Subcutaneous abdominal adipose tissue (tissue), 5 donors: ENCODE results near the gene PLP1.
"Not testable (repeated sequence)": the region's sequence is repeated elsewhere in the genome, so short reads cannot be mapped to it uniquely, and the experiment has no call there.

Experiments used
- H3K27ac ChIP-seq: one replicate; pipeline ENCODE4 v1.7.0; 2013; ENCODE audit warnings: low read depth, mild to moderate bottlenecking, inconsistent platforms, low read length, moderate library complexity
- H3K27me3 ChIP-seq, 5 donors: one replicate each; pipeline ENCODE4 v1.7.0; 2013; ENCODE audit warnings: low read length in 5 of 5, inconsistent platforms in 1 of 5; ENCODE audit not compliant: control insufficient read depth in 5 of 5, insufficient read depth in 4 of 5
- H3K36me3 ChIP-seq, 5 donors: one replicate each; pipeline ENCODE4 v1.7.0; 2013; ENCODE audit warnings: low read length in 5 of 5; ENCODE audit not compliant: control insufficient read depth in 5 of 5, insufficient read depth in 5 of 5
- H3K4me1 ChIP-seq, 5 donors: one replicate each; pipeline ENCODE4 v1.7.0; 2013; ENCODE audit warnings: low read length in 5 of 5, mild to moderate bottlenecking in 3 of 5, moderate library complexity in 1 of 5; ENCODE audit not compliant: control insufficient read depth in 5 of 5, insufficient read depth in 5 of 5
- H3K4me3 ChIP-seq, 5 donors: one replicate each; pipeline ENCODE4 v1.7.0; 2013; ENCODE audit warnings: low read length in 5 of 5, low read depth in 1 of 5
- H3K9ac ChIP-seq, 5 donors: one replicate each; pipeline ENCODE4 v1.7.0; 2013; ENCODE audit warnings: low read length in 5 of 5, mild to moderate bottlenecking in 4 of 5, moderate library complexity in 3 of 5
- H3K9me3 ChIP-seq, 5 donors: one replicate each; pipeline ENCODE4 v1.7.0; 2013; ENCODE audit warnings: low read length in 5 of 5; ENCODE audit not compliant: control insufficient read depth in 5 of 5
- donor health status: healthy.
- donor health status: healthy.
- donor health status: healthy.
- donor health status: healthy.
- donor health status: healthy.

The PLP1 gene

DNA sequence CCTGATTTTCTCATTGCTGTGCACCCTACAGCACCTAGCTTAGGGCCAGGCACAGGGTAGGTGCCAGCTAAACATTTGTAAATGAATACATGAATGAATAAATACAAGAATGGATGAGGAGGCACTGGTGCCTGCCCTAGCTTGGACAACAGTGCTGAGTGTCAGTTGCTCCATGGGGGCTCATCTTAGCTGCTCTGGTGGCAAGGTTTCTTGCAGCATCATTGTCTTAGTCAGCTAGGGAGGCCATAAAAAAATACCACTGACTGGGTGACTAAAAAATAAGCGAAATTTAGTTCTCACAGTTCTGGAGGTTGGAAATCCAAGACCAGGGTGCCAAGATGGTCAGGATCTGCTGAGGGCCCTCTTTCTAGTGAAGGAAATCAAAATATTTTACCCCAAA is 34.8 kb upstream of the PLP1 start:
- H3K27ac ChIP-seq: no peak overlapping the region
- no peak overlapping the region for H3K4me3 ChIP-seq
- H3K4me1 ChIP-seq: no peaks in the 10 kb centered on the region
- peaks cover 0 to 6% (median 4%) of the 10 kb centered on the region in 5 donors for H3K27me3 ChIP-seq
- H3K9me3 ChIP-seq: no peaks in the 10 kb centered on the region
- no peak overlapping the region for H3K9ac ChIP-seq
- no peaks in the 10 kb centered on the region for H3K36me3 ChIP-seq

DNA sequence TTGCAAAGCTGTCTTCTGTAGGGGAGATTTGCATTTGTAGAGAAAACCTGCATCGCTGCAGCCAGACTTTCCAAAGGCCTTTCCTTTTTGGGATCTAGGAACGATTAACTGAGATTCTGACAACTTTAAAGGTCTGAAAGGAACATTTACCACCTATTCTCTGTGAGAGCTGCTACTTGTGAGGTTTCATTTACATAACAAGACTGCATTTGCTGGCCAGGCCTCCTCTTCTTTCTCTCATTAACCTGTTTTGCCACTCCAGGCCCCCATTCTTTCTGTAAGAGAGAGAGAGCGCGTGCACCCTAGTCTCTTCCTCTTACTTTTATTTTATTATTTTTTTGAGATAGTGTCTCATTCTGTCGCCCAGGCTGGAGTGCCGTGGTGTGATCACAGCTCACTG is 34.3 kb upstream of the PLP1 start:
- Histone ChIP-seq H3K27me3 (peaks cover 0 to 6% (median 4%) of the 10 kb centered on the region in 5 donors), H3K4me3 (no peak overlapping the region), H3K9ac (no peak overlapping the region), H3K4me1 (no peaks in the 10 kb centered on the region), H3K9me3 (no peaks in the 10 kb centered on the region), H3K27ac (no peak overlapping the region), H3K36me3 (no peaks in the 10 kb centered on the region)

DNA sequence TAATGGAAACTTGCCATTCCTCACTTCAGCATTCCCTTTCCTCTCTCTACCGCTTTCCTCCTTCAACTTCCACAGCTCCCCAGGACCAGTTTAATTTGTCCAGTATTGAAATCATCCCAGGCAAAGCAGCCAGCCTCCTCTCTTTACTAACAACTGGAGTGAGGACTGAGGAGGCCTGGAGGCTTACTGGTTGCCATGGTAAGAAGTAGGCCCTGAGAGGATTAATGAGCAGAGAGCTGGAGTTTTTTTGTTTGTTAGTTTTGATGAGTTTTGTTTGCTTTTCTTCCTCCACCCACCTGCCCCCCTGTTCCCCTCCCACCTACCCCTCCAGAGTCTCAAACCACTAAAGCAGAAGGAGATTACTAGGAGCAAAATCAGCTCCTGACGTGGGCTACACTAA is 29.5 kb upstream of the PLP1 start:
- Histone ChIP-seq H3K27me3 (peaks cover 0 to 3% (median 0%) of the 10 kb centered on the region in 5 donors), H3K27ac (no peak overlapping the region), H3K9ac (no peak overlapping the region), H3K36me3 (no peaks in the 10 kb centered on the region), H3K9me3 (no peaks in the 10 kb centered on the region), H3K4me1 (no peaks in the 10 kb centered on the region), H3K4me3 (no peak overlapping the region)

DNA sequence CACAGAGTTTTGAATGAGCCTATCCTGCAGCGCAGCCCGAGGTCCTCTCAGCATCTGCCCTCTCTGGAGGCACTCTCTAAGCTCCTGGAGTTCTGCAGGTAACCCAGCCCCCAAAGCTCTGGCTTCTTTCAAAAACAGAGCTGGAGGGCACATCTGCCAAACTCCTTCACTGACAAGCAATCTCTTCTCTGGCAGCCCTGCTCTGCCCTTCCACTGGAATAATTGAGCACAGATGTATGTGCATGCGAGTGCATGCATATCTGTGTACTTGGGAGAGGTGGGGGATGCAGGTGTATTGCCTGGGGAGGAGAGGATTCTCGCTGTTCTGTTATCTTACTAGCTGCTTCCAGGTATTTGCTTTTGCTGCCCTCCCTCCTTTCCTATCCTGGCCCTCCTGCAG is 22.2 kb upstream of the PLP1 start:
- H3K27me3 ChIP-seq: peaks cover 0 to 12% (median 3%) of the 10 kb centered on the region in 5 donors
- H3K4me1 ChIP-seq: no peaks in the 10 kb centered on the region
- H3K9ac ChIP-seq: no peak overlapping the region
- H3K4me3 ChIP-seq: no peak overlapping the region
- peaks cover 4 to 15% (median 12%) of the 10 kb centered on the region in 5 donors for H3K9me3 ChIP-seq
- H3K36me3 ChIP-seq: no peaks in the 10 kb centered on the region
- H3K27ac ChIP-seq: no peak overlapping the region

DNA sequence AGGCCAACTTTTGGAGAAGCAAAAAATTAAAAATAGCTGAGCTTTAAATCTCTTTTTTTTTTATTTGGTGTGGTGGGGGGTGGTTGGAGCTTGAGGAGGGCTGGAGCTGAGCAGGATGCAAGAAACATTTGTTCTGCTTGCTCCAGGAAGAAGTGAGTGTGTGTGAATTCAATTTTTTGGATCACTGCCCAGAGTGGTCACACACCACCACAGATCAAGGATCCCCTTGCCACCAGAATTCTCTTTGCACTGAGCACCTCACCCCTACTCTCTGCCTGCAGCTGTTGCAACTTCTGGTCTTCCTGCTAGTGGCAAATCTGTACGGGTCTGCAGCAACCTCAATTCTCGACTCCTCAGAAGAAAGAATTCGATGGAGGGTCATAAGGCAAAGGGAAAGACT is 19.9 kb upstream of the PLP1 start:
- H3K27me3 ChIP-seq: peaks cover 0 to 12% (median 3%) of the 10 kb centered on the region in 5 donors
- no peaks in the 10 kb centered on the region for H3K36me3 ChIP-seq
- H3K9ac ChIP-seq: no peak overlapping the region
- H3K4me1 ChIP-seq: no peaks in the 10 kb centered on the region
- peaks cover 4 to 15% (median 13%) of the 10 kb centered on the region in 5 donors for H3K9me3 ChIP-seq
- no peak overlapping the region for H3K27ac ChIP-seq
- H3K4me3 ChIP-seq: no peak overlapping the region

DNA sequence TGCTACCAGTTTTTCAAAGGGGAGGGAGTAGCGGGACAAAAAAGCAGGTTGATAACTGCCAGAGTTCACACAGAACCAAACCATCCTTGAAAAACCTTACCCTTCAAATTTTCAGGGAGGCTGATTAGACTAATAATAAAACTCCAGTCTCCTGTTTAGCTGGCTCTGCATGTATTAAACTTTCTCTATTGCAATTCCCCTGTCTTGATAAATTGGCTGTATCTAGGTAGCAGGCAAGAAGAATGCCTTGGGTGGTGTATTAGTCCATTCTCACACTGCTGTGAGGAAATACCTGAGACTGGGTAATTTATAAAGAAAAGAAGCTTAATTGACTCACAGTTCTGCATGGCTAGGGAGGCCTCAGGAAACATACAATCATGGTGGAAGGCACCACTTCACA is 18.1 kb upstream of the PLP1 start:
- no peak overlapping the region for H3K4me3 ChIP-seq
- no peaks in the 10 kb centered on the region for H3K4me1 ChIP-seq
- H3K27me3 ChIP-seq: peaks cover 0 to 9% (median 3%) of the 10 kb centered on the region in 5 donors
- H3K27ac ChIP-seq: no peak overlapping the region
- peaks cover 4 to 15% (median 13%) of the 10 kb centered on the region in 5 donors for H3K9me3 ChIP-seq
- no peak overlapping the region for H3K9ac ChIP-seq
- H3K36me3 ChIP-seq: no peaks in the 10 kb centered on the region

DNA sequence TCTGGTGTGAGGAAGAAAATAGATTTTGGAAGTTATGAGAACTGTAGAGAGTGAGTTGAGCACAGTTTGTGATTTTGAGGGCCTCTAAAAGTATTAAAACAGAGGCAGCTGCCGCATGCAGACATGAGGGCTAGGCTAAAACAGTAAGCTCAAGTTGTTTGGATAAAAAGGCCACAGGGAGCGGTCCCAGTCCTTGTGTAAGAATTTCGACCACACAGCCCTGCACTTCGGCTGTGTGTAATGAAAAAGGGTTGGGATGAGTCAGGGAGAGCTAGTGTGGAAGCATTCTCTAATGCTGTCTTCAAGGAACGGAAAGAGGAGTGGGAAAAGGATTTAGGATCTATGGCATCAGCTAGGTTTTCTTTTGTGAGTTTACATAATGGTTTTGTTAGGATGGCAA is 13.1 kb upstream of the PLP1 start:
- H3K4me3 ChIP-seq, H3K4me1 ChIP-seq, H3K27me3 ChIP-seq, H3K9ac ChIP-seq, H3K9me3 ChIP-seq, H3K27ac ChIP-seq, H3K36me3 ChIP-seq: not testable (repeated sequence)

DNA sequence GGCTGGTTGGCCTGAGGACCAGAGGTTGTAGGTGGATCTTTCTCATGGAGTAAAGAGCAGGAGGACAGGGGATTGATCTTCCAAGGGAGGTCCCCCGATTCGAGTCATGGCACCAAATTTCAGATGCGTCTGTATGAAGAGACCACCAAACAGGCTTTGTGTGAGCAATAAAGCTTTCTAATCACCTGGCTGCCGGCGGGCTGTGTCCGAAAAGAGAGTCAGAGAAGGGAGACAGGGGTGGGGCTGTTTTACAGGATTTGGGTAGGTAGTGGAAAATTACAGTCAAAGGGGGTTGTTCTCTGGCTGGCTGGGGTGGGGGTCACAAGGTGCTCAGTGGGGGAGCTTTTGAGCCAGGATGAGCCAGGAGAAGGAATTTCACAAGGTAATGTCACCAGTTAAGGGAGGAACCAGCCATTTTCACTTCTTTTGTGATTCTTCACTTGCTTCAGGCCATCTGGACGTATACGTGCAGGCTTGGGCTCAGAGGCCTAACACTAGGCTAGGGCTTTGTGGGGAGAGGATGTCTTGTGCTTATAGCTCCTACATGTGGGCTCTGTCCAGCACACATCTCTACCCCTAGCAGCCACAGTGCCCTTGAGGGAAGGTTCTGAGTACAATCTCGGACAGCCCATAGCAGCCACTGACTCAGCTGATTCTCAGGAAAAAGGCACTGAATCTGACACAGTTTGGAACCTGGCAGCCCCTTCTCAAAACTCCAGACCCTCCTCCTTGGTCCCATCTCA is 9.7 kb upstream of the PLP1 start:
- H3K27ac ChIP-seq, H3K9ac ChIP-seq, H3K4me3 ChIP-seq, H3K9me3 ChIP-seq, H3K36me3 ChIP-seq, H3K4me1 ChIP-seq: not testable (repeated sequence)
- H3K27me3 ChIP-seq: peaks cover 0 to 14% (median 10%) of the 10 kb centered on the region in 5 donors

DNA sequence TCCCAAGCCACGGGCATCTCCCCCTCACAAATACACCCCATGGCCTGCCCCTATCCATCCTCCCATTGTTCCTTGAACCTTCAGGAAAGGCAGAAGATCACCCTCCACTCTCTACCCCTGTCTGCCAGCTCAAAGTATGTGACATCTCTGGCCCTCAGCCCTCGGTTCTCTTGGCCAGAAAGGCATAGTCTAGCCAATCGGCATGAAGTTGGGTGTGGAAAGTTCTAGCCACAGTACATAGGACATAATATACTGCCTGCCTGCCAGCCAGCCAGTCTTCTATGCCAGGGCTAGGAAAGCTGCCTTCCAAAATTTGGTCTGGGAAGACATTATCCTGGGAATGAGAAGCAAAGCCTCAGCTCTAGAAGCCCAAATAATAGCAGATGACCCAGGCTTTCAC is 3.2 kb upstream of the PLP1 start:
- no peak overlapping the region for H3K9ac ChIP-seq
- H3K36me3 ChIP-seq: no peaks in the 10 kb centered on the region

DNA sequence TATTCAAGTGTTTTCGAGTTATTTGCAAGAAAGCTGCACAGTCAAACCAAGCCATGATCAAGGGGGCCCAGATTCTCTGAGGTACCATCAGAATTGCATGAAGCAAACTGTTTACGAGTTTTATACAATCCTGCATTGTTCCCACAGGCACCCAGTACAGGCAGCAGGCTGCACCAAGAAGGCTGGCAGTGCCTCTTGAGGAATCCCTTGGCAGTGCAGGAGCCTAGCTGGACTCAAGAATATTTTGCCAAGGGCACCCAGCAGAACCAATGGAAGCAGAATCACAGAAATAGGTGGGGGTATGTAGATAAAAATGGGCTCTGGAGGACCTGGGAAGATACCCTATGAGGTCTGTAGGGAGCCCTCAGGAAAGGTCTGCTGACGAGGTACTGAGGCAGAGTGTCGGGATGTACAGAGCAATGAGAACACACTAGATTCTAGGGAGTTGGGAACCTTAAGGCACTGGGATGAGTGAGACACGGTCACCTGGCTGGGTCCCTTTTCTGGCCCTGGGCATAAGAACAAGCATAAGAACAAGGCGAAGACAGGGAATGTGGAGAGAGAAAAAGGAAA is 2.5 kb upstream of the PLP1 start:
- Histone ChIP-seq H3K4me3 (no peak overlapping the region), H3K27ac (no peak overlapping the region), H3K9me3 (no peaks in the 10 kb centered on the region), H3K9ac (no peak overlapping the region), H3K36me3 (no peaks in the 10 kb centered on the region), H3K4me1 (peaks cover 0 to 14% (median 2%) of the 10 kb centered on the region in 5 donors), H3K27me3 (peaks cover 0 to 30% (median 12%) of the 10 kb centered on the region in 5 donors)

More for the DNA sequence above, 3.2 kb upstream of the PLP1 start:
- Histone ChIP-seq H3K4me3 (no peak overlapping the region), H3K4me1 (peaks cover 0 to 9% (median 2%) of the 10 kb centered on the region in 5 donors), H3K27me3 (peaks cover 0 to 31% (median 13%) of the 10 kb centered on the region in 5 donors), H3K27ac (no peak overlapping the region), H3K9me3 (no peaks in the 10 kb centered on the region)
